Left kidney (tissue), 2 donors: ENCODE results near the gene LMNTD2. TPM values are rescaled to one million over a fixed set of nuclear protein-coding genes. Genes with fewer than 3 reads are reported as not detected.

ENCODE experiments used
- DNase-seq: peaks from one replicate; pipeline ENCODE4 v3.0.0-alpha.2; 2013
- polyA plus RNA-seq: library from polyadenylated mRNA; unstranded; fragments of 120-200 nt; gene quantifications from one replicate; pipeline ENCODE4 v1.2.1, GENCODE V29; 2013; ENCODE audit not compliant: insufficient read length

LMNTD2 gene
- polyA plus RNA-seq, 1 donor, result 2.5 TPM

DNA sequence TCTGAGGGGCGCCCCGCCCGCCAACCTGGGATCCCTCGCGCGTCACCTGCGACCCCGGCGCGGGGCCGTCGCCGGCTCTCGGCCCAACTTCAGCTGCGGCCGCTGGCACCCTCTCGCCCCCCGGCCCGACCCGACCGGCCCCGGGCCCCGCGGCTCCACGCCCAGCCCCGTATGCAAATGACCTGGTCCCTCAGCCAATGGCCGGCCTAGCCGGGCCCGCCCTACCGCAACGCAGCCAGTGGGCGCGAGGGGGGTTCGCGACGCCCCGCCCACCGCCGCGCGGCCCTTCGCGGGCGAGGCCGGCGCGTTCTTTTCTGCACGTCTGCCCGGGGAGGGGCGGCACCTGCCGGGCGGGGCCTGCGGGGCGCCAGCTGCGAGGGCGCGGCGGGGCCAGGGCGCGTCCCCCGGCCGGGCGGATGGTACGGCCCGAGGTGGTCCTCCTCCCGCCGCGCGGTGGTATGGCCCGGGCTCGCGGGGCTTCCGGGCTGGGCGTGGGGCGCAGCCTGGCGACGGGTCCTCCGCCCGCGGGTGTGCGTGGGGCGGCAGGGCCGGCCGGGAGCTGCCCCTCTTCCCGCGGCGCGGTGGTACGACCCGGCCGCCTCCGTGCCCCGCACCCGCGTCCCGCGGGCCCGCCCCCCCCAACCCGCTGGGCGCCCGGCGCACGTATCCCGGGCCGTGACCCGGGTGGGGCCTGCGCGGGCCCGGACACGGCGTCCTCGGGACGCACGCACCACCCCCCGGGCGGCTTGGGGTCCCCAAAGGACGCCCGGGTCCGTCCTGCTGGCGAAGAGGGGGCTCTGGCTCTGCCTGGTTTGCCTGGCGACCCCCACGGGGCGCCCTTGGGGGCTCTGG lies 8.0 kb upstream of the LMNTD2 start:
- peak; percentile 91 for DNase-seq

DNA sequence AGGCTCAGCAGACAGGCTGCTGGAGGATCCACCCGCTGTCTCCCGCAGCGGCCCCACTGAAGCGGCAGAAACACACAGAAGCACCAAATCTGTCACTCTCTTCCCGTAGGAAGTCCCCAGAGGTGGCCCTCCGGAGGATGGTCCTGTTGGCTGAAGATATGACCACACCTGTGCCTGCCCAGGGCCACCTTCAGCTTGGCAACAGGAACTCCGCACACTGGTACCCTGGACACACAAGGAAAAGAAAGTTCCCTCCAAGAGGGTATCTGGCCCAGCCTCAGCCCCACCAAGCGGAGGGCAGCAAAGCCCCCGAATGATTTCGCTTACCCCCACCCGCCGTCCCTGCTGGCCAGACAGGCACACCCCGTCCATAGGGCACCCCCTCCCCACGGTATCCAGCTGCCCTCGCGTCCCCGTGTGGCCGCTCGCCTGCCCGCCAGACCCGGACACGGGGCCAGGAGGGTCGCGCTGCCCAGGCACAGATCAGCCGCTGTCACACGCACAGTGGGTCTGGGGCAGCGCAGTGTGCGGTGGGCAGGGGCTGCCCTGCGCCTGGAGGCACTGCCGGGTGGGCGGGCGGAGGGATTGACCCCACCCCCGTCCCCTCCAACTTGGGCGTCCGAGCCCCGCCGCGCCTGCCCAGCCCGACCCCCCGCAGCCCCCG lies 7.2 kb upstream of the LMNTD2 start:
- no peak for DNase-seq

DNA sequence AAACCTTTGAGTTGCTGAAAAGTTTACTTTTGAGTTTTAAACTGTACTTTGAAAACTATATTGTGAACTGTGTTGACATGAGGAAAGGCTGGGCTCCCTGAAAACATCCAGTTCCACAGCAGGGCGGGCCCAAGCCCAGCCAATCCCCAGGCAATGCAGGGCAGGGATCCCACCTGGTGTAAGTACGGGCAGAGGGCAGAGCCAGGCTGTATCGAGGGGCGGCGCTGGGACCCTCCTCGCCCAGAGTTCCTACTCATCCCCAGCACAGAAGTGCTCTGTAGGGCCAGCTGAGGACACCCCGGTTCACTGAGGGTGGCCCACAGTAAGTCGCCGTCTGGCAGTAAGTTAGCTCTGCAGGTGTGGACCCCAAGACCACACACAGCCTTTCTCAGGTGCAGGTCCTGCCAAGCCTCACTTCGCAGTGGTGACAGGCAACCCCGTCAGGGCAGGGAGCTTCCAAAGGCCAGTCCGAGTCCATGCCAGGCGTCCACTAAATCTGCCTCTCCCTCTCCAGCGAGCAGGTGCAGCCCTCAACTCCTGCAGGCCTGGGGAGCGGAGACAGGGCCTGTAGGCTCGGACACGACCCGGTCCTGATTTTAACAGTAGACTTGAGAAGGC lies 6.6 kb upstream of the LMNTD2 start:
- DNase-seq, result no peak

DNA sequence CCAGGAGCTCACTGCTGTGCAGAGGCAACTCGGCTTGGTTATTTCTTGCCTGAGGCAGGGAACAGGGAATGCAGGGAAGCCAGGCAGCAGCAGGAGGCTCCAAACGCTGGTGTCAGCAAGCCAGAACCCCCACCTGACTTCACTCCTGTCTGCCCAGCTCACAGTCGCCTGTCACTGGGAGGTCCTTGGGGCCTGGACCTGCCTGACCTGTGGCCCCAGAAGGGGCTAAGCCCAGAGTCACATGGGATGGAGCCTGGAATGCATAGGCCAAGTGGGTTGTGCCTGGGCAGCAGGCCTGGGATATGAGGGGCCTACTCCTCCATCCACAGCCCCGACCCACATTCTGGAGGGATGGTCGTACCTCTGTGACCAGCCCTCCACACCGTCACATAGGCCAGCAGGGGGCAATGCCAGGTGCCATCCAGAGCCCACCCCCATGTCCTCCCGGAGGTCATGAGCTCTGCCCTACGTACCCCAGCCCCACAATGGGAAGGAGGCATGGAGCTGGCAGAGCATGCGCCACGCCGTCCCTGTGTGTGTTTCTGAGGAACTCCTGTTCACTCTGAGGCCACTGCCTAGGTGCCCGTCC lies 5.5 kb upstream of the LMNTD2 start:
- no peak for DNase-seq

DNA sequence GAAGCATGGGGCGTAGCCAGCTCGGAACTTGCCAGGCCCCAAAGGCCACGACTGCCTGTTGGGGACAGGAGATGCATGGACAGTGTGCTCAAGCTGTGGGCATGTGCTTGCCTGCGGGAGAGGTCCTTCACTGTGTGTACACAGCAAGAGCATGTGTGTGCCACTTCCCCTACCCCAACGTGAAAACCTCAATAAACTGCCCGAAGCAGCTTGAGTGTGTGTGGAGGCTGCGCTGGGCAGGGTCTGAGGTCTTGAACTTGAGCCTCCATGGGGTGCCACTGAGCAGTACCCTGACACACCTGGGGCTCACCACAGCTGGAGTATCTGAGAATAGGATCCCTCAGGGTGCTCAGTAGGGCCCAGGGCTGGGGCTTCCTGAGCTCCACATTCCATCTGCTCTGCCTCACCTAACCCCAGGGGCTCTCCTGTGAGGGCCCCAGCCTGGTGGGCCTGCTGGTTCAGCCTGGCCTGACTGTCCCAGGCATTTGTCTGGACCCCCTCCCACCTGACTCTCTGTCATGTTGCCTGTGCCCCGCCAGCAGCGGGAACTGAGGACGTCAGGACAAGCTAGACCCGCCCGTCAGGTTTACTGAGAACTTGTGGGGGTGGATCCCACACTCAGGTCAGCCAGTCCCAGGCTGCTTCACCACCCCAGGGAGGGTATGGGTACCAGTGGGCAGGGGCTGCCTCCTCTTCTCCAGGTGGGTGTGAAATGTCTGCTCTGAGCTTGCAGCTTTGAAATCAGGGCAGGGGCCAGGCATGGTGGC lies 3.5 kb upstream of the LMNTD2 start:
- no peak for DNase-seq

DNA sequence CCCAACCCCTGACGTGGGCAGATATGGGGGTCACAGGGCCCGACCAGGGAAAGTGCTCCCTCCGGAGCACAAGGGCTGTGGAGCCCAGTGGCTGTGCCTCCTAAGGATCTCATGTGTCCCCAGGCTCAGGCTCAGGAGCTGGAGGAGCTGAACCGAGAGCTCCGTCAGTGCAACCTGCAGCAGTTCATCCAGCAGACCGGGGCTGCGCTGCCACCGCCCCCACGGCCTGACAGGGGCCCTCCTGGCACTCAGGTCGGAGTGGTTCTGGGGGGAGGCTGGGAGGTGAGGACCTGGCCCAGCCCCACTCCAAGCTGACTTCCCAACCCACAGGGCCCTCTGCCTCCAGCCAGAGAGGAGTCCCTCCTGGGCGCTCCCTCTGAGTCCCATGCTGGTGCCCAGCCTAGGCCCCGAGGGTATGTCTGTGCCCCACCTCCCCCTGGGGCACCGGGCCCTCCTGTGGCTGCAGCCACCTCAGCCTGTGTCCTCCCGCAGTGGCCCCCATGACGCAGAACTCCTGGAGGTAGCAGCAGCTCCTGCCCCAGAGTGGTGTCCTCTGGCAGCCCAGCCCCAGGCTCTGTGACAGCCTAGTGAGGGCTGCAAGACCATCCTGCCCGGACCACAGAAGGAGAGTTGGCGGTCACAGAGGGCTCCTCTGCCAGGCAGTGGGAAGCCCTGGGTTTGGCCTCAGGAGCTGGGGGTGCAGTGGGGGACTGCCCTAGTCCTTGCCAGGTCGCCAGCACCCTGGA lies 2.7 kb upstream of the LMNTD2 start:
- no peak for DNase-seq

DNA sequence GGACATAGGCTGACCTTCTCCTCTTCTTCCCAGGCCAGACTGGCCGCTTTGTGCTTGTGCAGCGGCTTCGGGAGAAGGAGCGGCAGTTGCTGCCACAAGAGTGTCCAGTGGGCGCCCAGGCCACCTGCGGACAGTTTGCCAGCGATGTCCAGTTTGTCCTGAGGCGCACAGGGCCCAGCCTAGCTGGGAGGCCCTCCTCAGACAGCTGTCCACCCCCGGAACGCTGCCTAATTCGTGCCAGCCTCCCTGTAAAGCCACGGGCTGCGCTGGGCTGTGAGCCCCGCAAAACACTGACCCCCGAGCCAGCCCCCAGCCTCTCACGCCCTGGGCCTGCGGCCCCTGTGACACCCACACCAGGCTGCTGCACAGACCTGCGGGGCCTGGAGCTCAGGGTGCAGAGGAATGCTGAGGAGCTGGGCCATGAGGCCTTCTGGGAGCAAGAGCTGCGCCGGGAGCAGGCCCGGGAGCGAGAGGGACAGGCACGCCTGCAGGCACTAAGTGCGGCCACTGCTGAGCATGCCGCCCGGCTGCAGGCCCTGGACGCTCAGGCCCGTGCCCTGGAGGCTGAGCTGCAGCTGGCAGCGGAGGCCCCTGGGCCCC lies 1.6 kb upstream of the LMNTD2 start:
- DNase-seq, result no peak

DNA sequence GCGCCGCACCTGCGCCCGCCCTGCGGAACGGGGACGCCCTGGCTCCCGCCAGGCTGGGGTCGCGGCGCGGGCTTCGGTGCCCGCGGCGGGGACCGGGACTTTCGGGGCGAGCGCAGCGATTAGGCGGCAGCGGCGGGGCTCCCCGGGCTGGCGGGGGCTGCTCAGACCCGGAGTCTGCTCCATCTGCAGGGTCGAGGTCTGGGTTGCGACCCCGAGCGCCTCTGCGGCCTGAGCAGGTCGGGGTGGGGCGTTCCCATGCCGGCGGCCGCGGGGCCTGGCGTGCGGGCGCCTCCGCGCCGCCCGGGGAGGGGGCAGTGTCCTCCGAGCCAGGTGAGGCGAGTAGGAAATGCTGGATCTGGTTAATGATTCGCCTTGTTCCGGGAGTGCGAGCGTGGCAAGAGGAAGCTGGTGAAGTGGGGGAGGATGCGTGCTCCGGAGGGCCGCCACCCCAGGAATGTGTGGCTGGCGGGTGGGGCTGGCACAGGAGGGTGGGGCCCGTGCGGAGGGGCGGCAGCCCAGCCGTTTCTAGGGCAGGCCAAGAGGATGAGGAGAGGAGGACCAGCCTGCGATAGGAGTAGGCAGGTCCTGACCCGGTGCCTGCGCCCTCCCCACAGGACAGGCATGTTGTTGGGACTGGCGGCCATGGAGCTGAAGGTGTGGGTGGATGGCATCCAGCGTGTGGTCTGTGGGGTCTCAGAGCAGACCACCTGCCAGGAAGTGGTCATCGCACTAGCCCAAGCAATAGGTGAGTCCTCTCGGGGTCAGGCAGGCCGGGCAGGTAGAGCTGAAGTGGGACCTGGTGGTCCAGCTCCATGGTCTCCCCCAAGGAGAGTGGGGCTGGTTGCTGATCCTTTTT lies 838 bp upstream of the LMNTD2 start:
- peak; percentile 78 for DNase-seq

DNA sequence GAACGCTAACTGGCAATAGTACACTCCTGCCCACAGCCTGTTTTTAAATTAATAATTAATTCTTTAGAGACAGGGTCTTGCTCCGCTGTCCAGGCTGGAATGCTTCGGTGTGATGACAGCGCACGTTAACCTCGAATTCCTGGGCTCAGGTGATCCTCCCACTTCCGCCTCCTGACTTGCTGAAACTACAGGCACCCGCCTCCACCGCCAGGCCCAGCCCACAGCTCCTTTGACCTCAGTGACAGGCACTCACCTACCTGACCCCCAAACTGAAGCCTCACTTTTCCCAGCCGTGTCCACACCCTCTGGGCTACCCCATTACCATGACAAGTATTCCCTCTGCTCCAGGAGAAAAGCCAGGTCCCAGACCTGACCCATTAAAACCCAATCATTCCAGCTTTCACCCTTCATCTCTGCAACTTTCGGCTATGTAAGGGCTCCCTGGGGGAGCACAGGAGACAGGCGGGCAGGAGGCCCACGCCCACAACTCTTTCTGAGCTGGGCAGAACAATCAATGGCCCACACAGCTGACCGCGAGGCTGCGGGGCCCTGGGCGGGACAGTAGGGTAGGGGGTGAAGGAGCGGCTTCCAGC lies 730 bp downstream of the LMNTD2 start:
- DNase-seq, result no peak

DNA sequence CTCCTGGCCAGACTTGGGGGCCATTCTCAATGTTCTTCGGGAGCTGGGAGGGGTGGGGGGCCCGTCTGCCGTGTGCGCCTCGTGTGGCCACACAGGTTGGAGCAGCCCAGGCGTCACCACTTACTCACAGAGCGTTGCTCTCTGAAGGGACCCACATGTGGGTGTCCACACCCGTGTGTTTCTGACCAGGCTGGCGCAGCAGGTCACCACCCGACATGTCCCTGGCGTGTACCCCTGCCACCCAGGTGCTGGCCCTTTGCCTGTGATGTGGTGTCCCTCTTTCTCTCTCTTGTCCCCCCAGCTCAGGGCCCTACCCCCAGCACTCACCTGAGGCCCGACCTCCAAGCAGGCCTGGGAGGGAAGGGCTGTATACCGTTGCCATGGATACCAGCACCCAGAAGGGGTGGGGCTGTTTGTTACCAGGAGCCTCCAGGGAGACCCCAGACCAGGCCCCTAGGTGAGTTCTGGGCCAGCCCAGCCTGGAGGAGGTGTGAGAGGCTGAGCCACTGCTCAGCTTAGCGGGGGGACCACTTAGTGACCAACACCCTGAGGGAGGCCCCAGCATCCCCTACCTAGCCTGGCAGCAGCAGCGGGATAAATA lies 1.4 kb downstream of the LMNTD2 start:
- DNase-seq, result no peak

DNA sequence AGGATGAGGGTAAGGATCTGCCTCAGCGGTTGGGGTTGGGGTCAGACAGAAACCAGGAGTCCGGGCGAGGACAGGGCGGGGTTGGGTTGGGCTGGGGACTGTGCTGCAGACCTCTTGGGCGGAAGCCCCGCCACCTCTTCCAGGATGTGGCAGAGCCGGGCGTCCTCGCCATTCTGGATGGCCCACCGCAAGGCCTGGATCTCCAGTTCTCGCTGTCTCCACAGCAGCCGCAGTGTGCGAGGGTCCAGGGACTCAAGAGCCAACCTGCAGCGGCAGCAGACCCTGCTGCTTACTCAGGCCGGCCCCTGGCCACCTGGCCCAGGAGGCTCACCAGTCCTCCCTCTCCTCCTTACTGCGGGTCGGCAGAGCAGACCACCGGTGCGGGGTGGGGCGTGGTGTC lies 2.0 kb downstream of the LMNTD2 start:
- no peak for DNase-seq

DNA sequence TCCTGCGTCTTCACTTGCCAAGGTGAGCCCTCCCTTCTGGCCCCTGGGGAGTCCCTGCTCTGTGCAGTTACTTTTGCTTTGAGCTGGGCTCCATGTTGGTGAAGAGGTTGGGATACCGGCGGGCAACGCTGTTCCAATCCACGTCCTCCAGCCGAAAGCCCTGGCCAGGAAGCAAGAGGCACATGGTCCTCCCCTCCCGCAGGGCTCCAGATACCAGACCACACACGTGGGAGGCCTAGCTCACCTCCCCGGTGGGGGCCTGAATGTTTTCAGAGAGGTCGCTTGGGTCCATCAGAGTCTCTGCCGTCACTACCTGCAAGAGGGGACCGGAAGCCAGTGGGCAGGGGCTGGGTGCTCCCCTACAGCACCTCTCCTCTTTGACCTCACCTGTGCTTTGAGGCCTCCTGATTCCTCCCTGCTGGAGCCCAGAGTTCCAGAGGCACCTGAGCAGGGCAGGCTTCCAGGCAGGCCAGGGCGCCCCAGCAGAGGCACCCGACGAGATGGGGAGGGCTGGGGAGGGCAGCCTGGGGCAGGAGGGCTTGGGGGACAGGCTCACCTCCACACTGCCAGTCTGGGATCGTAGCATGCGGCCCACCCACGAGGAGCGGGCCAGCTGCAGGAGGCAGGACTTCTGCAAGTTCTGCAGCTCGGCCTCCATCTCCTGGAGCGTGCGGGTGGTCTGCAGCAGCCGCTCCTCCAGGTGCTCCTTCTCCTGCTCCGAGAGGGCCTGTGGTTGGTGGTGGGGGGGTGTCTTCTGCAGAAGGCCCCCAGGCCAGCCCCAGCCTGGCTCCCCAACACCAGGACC lies 3.0 kb downstream of the LMNTD2 start:
- no peak for DNase-seq

DNA sequence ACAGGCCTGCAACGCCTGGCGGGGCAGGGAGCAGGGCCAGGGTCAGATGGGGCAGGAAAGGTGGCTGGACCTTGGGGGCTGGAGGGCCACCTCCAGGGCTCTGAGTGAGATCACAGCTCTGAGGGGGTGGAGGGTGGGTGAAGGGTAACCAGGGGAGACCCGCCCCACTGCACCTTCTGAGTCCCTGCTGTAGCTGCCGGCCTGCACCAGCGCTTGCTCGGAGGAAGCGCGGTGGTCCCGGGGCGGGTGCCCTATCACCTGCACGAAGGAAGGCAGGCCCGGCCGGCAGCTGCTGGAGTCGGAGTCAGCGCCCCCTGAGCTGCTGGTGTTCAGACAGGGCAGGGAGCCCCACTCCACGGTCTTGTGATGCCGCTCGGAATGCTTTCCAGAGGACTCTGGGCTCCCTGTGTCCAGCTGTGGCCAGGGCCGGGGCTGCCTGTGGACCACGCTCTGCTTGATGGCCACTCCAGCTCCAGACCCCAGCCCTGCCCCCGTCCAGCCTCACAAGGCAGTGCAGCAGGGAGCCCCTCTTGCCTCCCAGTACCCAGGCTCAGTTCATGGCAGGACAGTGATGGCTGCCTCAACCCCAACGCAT lies 3.8 kb downstream of the LMNTD2 start:
- no peak for DNase-seq

DNA sequence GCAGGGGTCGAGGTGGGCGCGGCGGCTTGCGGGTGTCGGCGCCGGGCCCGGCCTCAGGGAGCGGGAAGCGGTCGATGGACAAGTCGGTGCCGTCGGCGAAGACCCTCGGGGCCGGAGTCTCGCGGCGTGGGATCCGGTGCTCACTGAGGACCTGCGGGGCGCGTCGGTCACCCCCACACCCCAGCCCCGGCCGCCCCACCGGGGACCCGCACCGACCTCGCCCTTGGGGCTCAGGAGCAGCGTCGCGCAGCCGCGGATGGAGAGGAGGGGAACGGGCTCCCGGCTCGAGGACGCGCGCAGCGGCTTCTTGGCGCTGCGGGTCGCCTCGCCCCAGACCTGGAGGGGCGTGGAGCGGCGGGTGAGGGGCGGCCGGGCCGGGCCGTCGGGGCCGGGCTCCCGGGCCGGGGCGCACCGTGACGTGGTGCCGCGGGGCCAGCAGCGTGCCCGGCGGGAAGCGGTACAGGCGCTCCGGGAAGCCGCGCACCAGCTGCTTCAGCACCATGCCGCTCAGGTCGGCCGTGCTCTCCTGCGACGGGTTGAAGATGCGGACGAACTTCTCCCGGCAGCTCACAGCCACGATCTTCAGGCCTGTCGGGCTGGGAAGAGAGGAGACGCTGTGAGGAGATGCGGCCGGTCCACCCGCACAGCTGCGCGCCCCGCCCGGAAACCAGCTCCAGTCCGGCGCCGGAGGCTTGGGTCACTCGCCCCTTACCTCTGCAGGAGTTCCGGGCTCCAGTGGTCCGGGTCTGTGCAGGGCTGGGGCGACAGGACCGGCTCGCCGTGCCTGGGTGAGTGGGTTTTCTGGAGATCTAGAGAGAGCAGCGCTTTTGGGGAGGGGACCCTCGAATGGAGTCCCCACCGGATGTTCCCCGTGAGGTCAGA lies 4.5 kb downstream of the LMNTD2 start:
- no peak for DNase-seq

DNA sequence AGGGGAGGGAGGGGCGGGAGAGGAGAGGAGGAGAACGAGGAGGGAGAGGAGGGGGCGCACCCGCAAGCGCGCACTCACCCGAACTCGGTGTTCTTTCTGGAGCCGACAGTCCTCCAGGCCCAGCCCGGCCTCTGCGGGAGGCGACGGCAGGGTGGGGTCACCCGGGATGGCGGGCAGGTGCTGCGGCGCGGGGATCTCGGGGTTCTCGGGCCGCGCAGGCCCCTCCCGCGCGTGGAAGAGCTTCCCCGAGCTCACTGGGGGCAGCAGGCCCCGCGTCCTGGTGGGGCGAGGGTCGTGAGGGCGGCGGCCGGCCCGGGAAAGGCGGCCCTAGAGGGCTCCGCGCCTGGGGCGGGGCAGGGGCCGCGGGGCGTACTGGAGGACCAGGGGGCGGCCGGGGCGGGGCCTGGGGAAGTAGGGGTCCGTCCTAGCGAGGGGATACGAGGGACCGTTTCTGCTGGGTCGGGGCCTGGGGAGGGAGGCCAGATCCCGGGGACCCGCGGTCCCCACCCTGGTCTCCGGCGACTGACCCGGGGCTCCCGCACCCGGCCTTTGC lies 5.2 kb downstream of the LMNTD2 start:
- DNase-seq, result no peak
